ENCODE data around the gene FRYL. TPM values are rescaled to one million over a fixed set of nuclear protein-coding genes. Genes with fewer than 3 reads are reported as not detected.

The FRYL gene
- total and polyA plus RNA-seq, 2 of the 8 experiments (the other 6 are each of a cell fraction or from before 2014, with no cell fraction given) = 8.0 to 36.5 TPM

DNA sequence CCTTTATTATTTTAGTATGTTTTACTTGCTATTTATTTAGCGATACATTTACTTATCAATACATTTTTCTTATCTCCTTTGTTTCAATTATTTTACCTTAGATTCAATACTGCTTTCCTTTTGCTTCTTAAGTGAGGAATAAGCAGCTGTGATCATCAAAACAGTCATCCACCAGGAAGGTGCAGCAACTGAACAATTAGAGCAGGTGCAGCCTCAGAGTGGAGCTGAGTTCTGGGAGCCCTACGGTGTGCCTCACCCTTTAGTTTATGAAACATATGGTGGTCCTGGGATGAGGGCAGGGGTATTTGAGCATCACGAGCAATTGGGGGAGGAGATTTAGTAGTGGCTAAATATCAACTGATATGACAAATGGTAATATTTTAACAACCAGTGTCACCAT is 111.0 kb downstream of the FRYL start:
- Histone ChIP-seq H3K23ac (ENCODE audit: insufficient read length) (no peak overlapping the region), H3K36me3 (ENCODE audit: control insufficient read depth in 2 of 4, insufficient read depth in 4 of 4, low read length in 3 of 4) (no peaks in the 10 kb centered on the region), H4K8ac (ENCODE audit: extremely low read depth, insufficient read depth, low read length) (no peak overlapping the region), H3K4ac (replicated peaks; ENCODE audit: insufficient read length, low read depth, low read length) (no peak overlapping the region), H2BK15ac (ENCODE audit: low read length) (no peak overlapping the region), H2BK5ac (ENCODE audit: low read depth, low read length) (no peak overlapping the region), H3K79me1 (ENCODE audit: low read depth, low read length) (peaks cover 4% of the 10 kb centered on the region; the same call in 1 of the 2 replicates), H2BK20ac (ENCODE audit: low read length) (no peak overlapping the region), H2AFZ (ENCODE audit: low read length) (no peak overlapping the region), H3K56ac (replicated peaks; ENCODE audit: insufficient read length, low read depth, low read length) (no peak overlapping the region), H3K9me3 (ENCODE audit: insufficient read depth in 2 of 2, low read depth in 1 of 2, low read length in 1 of 2) (no peaks in the 10 kb centered on the region), H3K9ac (replicated peaks in 1 of 4; ENCODE audit: extremely low read depth in 1 of 4, low read depth in 3 of 4, low read length in 3 of 4) (no peak overlapping the region), H3K27me3 (replicated peaks in 1 of 4; ENCODE audit: control insufficient read depth in 3 of 4, extremely low read depth in 1 of 4, insufficient read depth in 3 of 4, low read length in 3 of 4) (no peaks in the 10 kb centered on the region), H3K79me2 (ENCODE audit: control insufficient read depth in 1 of 2, insufficient read depth in 2 of 2, low read length in 2 of 2) (peaks cover 0 to 28% of the 10 kb centered on the region in 2 experiments; a peak in 2 of 4 replicates), H4K5ac (ENCODE audit: insufficient read length, low read depth, low read length) (no peak overlapping the region), H2BK12ac (ENCODE audit: low read depth, low read length) (no peak overlapping the region), H3K4me1 (replicated peaks in 1 of 4; ENCODE audit: control insufficient read depth in 3 of 4, insufficient read depth in 4 of 4, low read length in 3 of 4) (no peaks in the 10 kb centered on the region), H4K20me1 (replicated peaks in 1 of 2; ENCODE audit: control insufficient read depth in 1 of 2, insufficient read depth in 2 of 2, low read length in 2 of 2) (no peaks in the 10 kb centered on the region), H3K4me2 (ENCODE audit: insufficient read depth in 1 of 2, low read depth in 2 of 2, low read length in 2 of 2) (no peak overlapping the region), H2AK5ac (ENCODE audit: low read depth, low read length) (no peak overlapping the region), H3K23me2 (ENCODE audit: low read depth, low read length) (no peaks in the 10 kb centered on the region), H4K91ac (replicated peaks; ENCODE audit: insufficient read length, low read length) (no peak overlapping the region), H3K18ac (ENCODE audit: extremely low read depth, low read length) (no peak overlapping the region; the same call in 1 of the 2 replicates), H3K27ac (ENCODE audit: low read depth, low read length) (no peak overlapping the region), H3K14ac (ENCODE audit: insufficient read length) (no peak overlapping the region), H2BK120ac (replicated peaks; ENCODE audit: low read depth, low read length) (no peak overlapping the region), H3K4me3 (ENCODE audit: extremely low read depth in 1 of 4, insufficient read depth in 2 of 4, low read depth in 3 of 4, low read length in 4 of 4) (no peak overlapping the region)
- 91% methylated on average over 3 of the region's 3 CpGs; no CpG with 5 or more reads in 1 of the 2 experiments for WGBS, 2 experiments (ENCODE audit: extremely low coverage in 1 of 2, insufficient coverage in 1 of 2, insufficient read length in 1 of 2, insufficient replicate concordance in 2 of 2, low coverage in 1 of 2, low lambda C conversion rate in 2 of 2, missing lambda C conversion rate in 1 of 2)
- ChIA-PET CTCF (ENCODE audit: partially characterized antibody) (interaction anchor here (1.2 to 1.3 kb wide), 2 partner anchors 74 to 90 kb away, joined by 3 to 5 read pairs; no protein-coding TSS in a partner anchor), POLR2A (ENCODE audit: partially characterized antibody) (no interaction called here)
- FAIRE-seq (no peak), DNase-seq (ENCODE audit: low read depth in 1 of 2, low spot score in 2 of 2) (no peak)
- no peak for TF ChIP-seq CTBP2 (IDR thresholded peaks at IDR 0.05; ENCODE audit: borderline replicate concordance, insufficient read depth, insufficient read length, low read length)
- TF ChIP-seq CBX8 (IDR thresholded peaks at IDR 0.05; ENCODE audit: borderline replicate concordance, low read depth, low read length) = no peak
- TF ChIP-seq TBP (IDR thresholded peaks at IDR 0.05; ENCODE audit: low read depth, low read length) = no peak

All from H1 (cell line).